GM12875 (cell line): ENCODE results near the gene SLC22A5.
"Not testable (repeated sequence)": the region's sequence is repeated elsewhere in the genome, so short reads cannot be mapped to it uniquely, and the experiment has no call there.

Source experiments
- H3K4me3 ChIP-seq: one replicate; pipeline ENCODE4 v1.5.1; 2011; ENCODE audit warnings: low read depth, low read length, control low read depth
- TF ChIP-seq, protein P1 (sequence below): IDR thresholded peaks from 2 replicates; pipeline ENCODE4 v1.5.1; 2011; ENCODE audit warnings: low read depth, mild to moderate bottlenecking, control low read depth, inconsistent platforms, low read length, moderate library complexity, borderline replicate concordance; ENCODE audit not compliant: insufficient read depth

SLC22A5 gene

DNA sequence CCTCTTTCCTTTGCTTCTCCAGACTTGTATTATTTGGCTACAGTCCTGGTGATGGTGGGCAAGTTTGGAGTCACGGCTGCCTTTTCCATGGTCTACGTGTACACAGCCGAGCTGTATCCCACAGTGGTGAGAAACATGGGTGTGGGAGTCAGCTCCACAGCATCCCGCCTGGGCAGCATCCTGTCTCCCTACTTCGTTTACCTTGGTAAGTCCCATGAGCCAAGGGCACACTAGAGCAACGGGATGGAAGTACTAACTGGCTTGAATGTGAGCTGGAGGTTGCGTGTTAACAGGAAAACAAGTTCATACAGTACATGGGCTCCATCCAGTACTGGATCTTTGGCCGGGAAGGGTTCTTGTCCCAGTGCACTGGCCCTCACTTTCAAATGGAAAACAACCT, 22.9 kb downstream of the SLC22A5 start:
- TF ChIP-seq, protein P1, sequence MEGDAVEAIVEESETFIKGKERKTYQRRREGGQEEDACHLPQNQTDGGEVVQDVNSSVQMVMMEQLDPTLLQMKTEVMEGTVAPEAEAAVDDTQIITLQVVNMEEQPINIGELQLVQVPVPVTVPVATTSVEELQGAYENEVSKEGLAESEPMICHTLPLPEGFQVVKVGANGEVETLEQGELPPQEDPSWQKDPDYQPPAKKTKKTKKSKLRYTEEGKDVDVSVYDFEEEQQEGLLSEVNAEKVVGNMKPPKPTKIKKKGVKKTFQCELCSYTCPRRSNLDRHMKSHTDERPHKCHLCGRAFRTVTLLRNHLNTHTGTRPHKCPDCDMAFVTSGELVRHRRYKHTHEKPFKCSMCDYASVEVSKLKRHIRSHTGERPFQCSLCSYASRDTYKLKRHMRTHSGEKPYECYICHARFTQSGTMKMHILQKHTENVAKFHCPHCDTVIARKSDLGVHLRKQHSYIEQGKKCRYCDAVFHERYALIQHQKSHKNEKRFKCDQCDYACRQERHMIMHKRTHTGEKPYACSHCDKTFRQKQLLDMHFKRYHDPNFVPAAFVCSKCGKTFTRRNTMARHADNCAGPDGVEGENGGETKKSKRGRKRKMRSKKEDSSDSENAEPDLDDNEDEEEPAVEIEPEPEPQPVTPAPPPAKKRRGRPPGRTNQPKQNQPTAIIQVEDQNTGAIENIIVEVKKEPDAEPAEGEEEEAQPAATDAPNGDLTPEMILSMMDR, result no peak
- H3K4me3 ChIP-seq, result no peak overlapping the region

DNA sequence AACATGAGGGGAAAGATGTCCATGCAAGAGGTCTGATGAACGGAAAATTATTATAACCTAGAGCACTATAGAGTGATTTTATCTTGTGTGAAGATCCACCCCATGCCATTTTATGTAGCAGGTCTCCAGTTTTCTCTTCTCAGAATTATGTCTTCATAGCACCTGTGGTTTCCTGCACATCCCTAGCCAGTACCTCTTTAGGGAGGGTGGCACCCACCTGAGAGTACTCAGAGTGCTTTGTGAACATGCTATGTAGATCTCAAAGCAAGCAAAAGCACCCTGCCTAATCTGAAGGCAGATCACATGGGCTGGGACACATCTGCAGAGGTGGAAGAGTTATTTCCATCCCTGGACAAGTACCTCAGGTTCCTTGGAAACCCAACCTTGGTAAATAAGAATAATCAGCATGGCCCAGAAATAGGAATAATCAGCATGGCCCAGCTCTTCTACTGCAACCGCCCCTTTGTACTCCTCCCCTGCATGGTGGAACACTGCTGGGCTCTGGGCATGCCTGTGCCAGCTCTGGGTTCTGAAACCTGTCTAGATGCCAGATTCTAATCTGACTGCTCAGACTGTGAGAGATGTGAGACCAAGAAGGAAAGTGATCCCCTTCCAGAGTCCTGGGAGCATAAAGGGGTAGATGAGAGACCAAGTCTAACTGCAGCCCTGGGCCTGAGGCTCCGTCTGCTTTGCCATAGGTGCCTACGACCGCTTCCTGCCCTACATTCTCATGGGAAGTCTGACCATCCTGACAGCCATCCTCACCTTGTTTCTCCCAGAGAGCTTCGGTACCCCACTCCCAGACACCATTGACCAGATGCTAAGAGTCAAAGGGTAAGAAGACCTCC, 23.7 kb downstream of the SLC22A5 start:
- no peak overlapping the region for H3K4me3 ChIP-seq
- TF ChIP-seq, protein P1, result no peak

DNA sequence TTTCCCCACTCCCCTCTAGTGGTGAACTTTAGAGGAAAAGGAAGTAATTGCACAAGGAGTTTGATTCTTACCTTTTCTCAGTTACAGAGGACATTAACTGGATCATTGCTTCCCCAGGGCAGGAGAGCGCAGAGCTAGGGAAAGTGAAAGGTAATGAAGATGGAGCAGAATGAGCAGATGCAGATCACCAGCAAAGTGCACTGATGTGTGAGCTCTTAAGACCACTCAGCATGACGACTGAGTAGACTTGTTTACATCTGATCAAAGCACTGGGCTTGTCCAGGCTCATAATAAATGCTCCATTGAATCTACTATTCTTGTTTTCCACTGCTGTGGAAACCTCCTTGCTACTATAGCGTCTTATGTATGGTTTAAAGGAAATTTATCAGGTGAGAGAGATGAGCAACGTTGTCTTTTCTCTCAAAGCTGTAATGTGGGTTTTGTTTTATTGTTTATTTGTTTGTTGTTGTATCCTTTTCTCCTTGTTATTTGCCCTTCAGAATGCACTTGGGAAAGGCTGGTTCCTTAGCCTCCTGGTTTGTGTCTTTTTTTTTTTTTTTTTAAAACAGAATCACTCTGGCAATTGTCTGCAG, 25.3 kb downstream of the SLC22A5 start:
- TF ChIP-seq, protein P1, result no peak
- no peak overlapping the region for H3K4me3 ChIP-seq

DNA sequence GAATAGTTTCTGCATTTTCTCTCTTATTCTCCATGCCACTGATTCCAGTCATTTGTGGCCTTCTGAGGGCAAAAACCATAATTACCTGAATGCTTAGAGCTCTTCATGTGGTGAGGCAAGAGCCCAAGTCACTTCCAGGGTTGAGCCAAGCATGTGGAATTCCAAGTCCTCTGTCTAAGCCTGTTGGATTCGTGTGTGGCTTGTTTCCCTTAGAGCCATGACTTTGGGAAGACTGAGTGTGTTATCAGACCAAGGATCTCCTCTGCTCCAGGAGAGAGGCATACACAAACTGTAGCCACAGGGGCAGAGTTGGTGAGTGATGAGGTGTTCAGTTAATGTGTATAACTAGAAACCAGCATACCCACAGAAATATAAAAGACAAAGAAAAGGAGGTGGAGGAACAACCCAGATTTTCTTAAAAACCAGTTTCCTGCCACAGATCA, 27.1 kb downstream of the SLC22A5 start:
- H3K4me3 ChIP-seq, result no peak overlapping the region
- TF ChIP-seq, protein P1, result no peak

DNA sequence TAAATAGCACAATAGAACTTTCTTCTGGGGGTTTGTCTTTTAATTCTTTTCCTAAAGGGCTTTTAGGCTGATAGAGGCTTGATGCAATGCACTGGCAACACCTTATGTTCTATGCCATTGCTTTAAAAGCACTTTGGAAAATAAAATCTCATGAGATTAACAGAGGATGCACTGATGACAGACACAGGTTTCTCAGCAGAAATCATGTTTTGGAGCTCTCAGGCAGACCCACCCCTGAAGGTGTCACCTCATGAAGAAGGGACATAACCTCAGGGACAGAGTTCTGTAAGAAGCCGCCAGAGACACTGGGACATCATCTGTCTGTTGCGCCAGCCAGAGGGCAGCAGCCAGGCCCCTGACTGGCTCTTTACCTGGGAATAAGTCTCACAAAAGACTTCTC, 27.7 kb downstream of the SLC22A5 start:
- no peak overlapping the region for H3K4me3 ChIP-seq
- TF ChIP-seq, protein P1, result no peak

DNA sequence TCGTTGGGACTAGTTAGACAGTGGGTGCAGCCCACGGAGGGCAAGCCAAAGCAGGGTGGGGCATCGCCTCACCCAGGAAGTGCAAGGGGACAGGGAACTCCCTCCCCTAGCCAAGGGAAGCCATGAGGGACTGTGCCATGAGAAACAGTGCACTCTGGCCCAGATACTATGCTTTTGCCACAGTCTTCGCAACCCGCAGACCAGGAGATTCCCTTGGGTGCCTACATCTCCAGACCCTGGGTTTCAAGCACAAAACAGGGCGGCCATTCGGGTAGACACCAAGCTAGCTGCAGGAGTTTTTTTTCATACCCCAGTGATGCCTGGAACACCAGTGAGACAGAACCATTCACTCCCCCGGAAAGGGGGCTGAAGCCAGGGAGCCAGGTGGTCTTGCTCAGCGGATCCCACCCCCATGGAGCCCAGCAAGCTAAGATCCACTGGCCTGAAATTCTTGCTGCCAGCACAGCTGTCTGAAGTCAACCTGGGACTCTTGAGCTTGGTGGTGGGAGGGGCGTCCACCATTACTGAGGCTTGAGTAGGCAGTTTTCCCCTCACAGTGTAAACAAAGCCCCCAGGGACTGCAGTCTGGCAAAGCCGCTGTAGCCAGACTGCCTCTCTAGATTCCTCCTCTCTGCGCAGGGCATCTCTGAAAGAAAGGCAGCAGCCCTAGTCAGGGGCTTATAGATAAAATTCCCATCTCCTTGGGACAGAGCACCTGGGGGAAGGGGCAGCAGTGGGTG, 28.6 kb downstream of the SLC22A5 start:
- not testable (repeated sequence) for H3K4me3 ChIP-seq

DNA sequence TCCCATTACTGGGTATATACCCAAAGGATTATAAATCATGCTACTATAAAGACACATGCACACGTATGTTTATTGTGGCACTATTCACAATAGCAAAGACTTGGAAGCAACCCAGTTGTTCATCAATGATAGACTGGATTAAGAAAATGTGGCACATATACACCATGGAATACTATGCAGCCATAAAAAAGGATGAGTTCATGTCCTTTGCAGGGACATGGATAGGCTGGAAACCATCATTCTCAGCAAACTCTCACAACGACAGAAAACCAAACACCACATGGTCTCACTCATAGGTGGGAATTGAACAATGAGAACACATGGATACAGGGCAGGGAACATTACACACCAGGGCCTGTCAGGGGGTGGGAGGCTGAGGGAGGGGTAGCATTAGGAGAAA, 34.5 kb downstream of the SLC22A5 start:
- not testable (repeated sequence) for H3K4me3 ChIP-seq

DNA sequence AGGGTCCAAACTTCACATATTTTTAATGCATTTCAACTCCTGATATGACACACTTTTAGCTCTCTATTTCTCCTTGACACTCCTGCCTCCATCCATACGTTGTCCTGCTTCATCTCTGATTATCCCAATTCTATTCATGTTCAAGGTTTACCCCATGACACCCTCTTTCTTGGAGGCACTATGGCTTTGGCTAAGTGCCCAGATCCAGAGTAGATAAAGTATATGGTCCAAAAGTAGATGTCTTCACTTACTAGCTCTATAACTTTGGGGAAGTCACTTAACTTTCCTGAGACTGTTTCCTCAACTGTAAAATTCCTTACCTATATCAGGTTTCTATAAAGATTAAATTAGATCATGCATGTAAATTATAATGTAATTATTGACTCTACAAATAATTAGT, 36.1 kb downstream of the SLC22A5 start:
- TF ChIP-seq, protein P1, result no peak
- H3K4me3 ChIP-seq, result no peak overlapping the region
